ENCODE measurements around the gene SCYL1. TPM values are rescaled to one million over a fixed set of nuclear protein-coding genes. Genes with fewer than 3 reads are reported as not detected.

SCYL1 gene
- total and polyA plus RNA-seq, 4 donors: 54.3 to 107 (median 86.5) TPM

DNA sequence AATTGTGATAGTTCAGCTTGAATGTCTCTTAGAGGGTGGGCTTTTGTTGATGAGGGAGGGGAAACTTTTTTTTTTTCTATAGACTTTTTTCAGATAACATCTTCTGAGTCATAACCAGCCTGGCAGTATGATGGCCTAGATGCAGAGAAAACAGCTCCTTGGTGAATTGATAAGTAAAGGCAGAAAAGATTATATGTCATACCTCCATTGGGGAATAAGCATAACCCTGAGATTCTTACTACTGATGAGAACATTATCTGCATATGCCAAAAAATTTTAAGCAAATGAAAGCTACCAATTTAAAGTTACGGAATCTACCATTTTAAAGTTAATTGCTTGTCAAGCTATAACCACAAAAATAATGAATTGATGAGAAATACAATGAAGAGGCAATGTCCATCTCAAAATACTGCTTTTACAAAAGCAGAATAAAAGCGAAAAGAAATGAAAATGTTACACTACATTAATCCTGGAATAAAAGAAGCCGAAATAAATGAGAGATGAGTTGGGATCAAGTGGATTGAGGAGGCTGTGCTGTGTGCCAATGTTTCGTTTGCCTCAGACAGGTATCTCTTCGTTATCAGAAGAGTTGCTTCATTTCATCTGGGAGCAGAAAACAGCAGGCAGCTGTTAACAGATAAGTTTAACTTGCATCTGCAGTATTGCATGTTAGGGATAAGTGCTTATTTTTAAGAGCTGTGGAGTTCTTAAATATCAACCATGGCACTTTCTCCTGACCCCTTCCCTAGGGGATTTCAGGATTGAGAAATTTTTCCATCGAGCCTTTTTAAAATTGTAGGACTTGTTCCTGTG lies 22.1 kb upstream of the SCYL1 start:
- 0 to 1% methylated on average over 6 of the region's 6 CpGs for WGBS, 2 donors
- H3K9me3 ChIP-seq (ENCODE audit: control insufficient read depth in 4 of 4, insufficient read depth in 3 of 4, low read length in 3 of 4): peaks cover 0 to 3% (median 0%) of the 10 kb centered on the region in 4 donors
- peak overlapping the region; percentile 66 to 84 for H3K27ac ChIP-seq (ENCODE audit: low read depth in 1 of 2, low read length in 1 of 2)
- no peaks in the 10 kb centered on the region for H3K27me3 ChIP-seq (ENCODE audit: control insufficient read depth in 3 of 3, insufficient read depth in 3 of 3, low read length in 2 of 3)
- H3K9ac ChIP-seq (ENCODE audit: insufficient read depth in 1 of 2, low read length in 2 of 2): peak overlapping the region; percentile 100
- H3K36me3 ChIP-seq (ENCODE audit: control insufficient read depth in 4 of 4, insufficient read depth in 4 of 4, low read length in 4 of 4): peaks cover 12 to 83% (median 45%) of the 10 kb centered on the region in 4 donors
- TF ChIP-seq, protein P1, sequence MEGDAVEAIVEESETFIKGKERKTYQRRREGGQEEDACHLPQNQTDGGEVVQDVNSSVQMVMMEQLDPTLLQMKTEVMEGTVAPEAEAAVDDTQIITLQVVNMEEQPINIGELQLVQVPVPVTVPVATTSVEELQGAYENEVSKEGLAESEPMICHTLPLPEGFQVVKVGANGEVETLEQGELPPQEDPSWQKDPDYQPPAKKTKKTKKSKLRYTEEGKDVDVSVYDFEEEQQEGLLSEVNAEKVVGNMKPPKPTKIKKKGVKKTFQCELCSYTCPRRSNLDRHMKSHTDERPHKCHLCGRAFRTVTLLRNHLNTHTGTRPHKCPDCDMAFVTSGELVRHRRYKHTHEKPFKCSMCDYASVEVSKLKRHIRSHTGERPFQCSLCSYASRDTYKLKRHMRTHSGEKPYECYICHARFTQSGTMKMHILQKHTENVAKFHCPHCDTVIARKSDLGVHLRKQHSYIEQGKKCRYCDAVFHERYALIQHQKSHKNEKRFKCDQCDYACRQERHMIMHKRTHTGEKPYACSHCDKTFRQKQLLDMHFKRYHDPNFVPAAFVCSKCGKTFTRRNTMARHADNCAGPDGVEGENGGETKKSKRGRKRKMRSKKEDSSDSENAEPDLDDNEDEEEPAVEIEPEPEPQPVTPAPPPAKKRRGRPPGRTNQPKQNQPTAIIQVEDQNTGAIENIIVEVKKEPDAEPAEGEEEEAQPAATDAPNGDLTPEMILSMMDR (IDR thresholded peaks at IDR 0.05; ENCODE audit: control extremely low read depth, extremely low read depth): no peak
- peak overlapping the region; percentile 81 for H3K4me3 ChIP-seq
- ATAC-seq (ENCODE audit: insufficient read depth, low FRiP score) (no peak), DNase-seq (peak; percentile 42 to 74 (median 66))
- H3K4me1 ChIP-seq (ENCODE audit: control insufficient read depth in 5 of 5, insufficient read depth in 5 of 5, low read length in 5 of 5): peaks cover 0 to 42% (median 17%) of the 10 kb centered on the region in 5 donors

DNA sequence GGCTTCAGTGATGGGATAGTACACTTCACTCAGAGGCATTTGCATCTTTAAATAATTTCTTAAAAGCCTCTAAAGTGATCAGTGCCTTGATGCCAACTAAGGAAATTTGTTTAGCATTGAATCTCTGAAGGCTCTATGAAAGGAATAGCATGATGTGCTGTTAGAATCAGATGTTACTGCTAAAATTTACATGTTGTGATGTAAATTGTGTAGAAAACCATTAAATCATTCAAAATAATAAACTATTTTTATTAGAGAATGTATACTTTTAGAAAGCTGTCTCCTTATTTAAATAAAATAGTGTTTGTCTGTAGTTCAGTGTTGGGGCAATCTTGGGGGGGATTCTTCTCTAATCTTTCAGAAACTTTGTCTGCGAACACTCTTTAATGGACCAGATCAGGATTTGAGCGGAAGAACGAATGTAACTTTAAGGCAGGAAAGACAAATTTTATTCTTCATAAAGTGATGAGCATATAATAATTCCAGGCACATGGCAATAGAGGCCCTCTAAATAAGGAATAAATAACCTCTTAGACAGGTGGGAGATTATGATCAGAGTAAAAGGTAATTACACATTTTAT lies 21.4 kb upstream of the SCYL1 start:
- ATAC-seq (ENCODE audit: insufficient read depth, low FRiP score) (no peak), DNase-seq (peak in 1 of 3 donors; percentile 44)
- Histone ChIP-seq H3K27ac (ENCODE audit: low read depth in 1 of 2, low read length in 1 of 2) (peak overlapping the region in 1 of 2 donors; percentile 66), H3K27me3 (ENCODE audit: control insufficient read depth in 3 of 3, insufficient read depth in 3 of 3, low read length in 2 of 3) (no peaks in the 10 kb centered on the region), H3K9me3 (ENCODE audit: control insufficient read depth in 4 of 4, insufficient read depth in 3 of 4, low read length in 3 of 4) (peaks cover 0 to 3% (median 0%) of the 10 kb centered on the region in 4 donors), H3K9ac (ENCODE audit: insufficient read depth in 1 of 2, low read length in 2 of 2) (peak overlapping the region; percentile 100), H3K4me3 (peak overlapping the region; percentile 81), H3K36me3 (ENCODE audit: control insufficient read depth in 4 of 4, insufficient read depth in 4 of 4, low read length in 4 of 4) (peaks cover 12 to 83% (median 45%) of the 10 kb centered on the region in 4 donors), H3K4me1 (ENCODE audit: control insufficient read depth in 5 of 5, insufficient read depth in 5 of 5, low read length in 5 of 5) (peaks cover 0 to 36% (median 17%) of the 10 kb centered on the region in 5 donors)
- TF ChIP-seq, protein P1 (IDR thresholded peaks at IDR 0.05; ENCODE audit: control extremely low read depth, extremely low read depth): no peak
- 0 to 1% methylated on average over 3 of the region's 3 CpGs for WGBS, 2 donors

DNA sequence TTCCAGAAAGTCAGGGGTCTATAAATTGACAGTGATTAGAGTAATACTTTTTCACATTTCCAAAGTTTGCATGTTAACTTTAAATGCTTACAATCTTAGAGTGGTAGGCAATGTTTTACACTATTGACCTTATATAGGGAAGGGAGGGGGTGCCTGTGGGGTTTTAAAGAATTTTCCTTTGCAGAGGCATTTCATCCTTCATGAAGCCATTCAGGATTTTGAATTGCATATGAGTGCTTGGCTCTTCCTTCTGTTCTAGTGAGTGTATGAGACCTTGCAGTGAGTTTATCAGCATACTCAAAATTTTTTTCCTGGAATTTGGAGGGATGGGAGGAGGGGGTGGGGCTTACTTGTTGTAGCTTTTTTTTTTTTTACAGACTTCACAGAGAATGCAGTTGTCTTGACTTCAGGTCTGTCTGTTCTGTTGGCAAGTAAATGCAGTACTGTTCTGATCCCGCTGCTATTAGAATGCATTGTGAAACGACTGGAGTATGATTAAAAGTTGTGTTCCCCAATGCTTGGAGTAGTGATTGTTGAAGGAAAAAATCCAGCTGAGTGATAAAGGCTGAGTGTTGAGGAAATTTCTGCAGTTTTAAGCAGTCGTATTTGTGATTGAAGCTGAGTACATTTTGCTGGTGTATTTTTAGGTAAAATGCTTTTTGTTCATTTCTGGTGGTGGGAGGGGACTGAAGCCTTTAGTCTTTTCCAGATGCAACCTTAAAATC lies 20.8 kb upstream of the SCYL1 start:
- H3K9ac ChIP-seq (ENCODE audit: insufficient read depth in 1 of 2, low read length in 2 of 2): peak overlapping the region; percentile 100
- peaks cover 12 to 81% (median 45%) of the 10 kb centered on the region in 4 donors for H3K36me3 ChIP-seq (ENCODE audit: control insufficient read depth in 4 of 4, insufficient read depth in 4 of 4, low read length in 4 of 4)
- peak overlapping the region; percentile 49 for H3K4me3 ChIP-seq
- H3K27ac ChIP-seq (ENCODE audit: low read depth in 1 of 2, low read length in 1 of 2): peak overlapping the region; percentile 59 to 74
- TF ChIP-seq, protein P1 (IDR thresholded peaks at IDR 0.05; ENCODE audit: control extremely low read depth, extremely low read depth): no peak
- 0 to 1% methylated on average over 3 of the region's 3 CpGs for WGBS, 2 donors
- DNase-seq (peak; percentile 59 to 88 (median 81)), ATAC-seq (ENCODE audit: insufficient read depth, low FRiP score) (no peak)
- H3K9me3 ChIP-seq (ENCODE audit: control insufficient read depth in 4 of 4, insufficient read depth in 3 of 4, low read length in 3 of 4): peaks cover 0 to 3% (median 0%) of the 10 kb centered on the region in 4 donors
- no peaks in the 10 kb centered on the region for H3K27me3 ChIP-seq (ENCODE audit: control insufficient read depth in 3 of 3, insufficient read depth in 3 of 3, low read length in 2 of 3)
- peaks cover 0 to 36% (median 17%) of the 10 kb centered on the region in 5 donors for H3K4me1 ChIP-seq (ENCODE audit: control insufficient read depth in 5 of 5, insufficient read depth in 5 of 5, low read length in 5 of 5)
